HL-60 (cell line): Measurements from ENCODE around the gene LTA4H.

Source experiments
- DNase-seq, 2 experiments: peaks; one replicate each; pipeline ENCODE4 v3.0.0-alpha.2; 2010 to 2020; ENCODE audit warnings: low read depth in 1 of 2, low spot score in 1 of 2
- H3K27ac ChIP-seq: fragments of 250-450 bp; sonication (Bioruptor Pico); replicated peaks from 2 replicates; pipeline ENCODE4 v1.5.1; 2020; ENCODE audit warnings: mild to moderate bottlenecking, moderate library complexity
- H3K27me3 ChIP-seq: fragments of 250-450 bp; sonication (Bioruptor Pico); 2 replicates; pipeline ENCODE4 v1.5.1; 2021; ENCODE audit warnings: mild to moderate bottlenecking, moderate library complexity; ENCODE audit not compliant: insufficient read depth, poor library complexity, severe bottlenecking
- H3K4me3 ChIP-seq: replicated peaks from 2 replicates; pipeline ENCODE4 v1.5.1; 2011; ENCODE audit warnings: mild to moderate bottlenecking, control low read depth, low read length; ENCODE audit not compliant: insufficient read depth
- GABPA ChIP-seq: IDR thresholded peaks from 2 replicates; pipeline ENCODE4 v1.6.1; 2012; ENCODE audit warnings: low read depth
- POLR2AphosphoS5 ChIP-seq: IDR thresholded peaks from 2 replicates; pipeline ENCODE4 v1.6.1; 2012; ENCODE audit warnings: low read depth
- SPI1 ChIP-seq: IDR thresholded peaks from 2 replicates; pipeline ENCODE4 v1.6.1; 2012; ENCODE audit warnings: low read depth, mild to moderate bottlenecking, borderline replicate concordance
- TF ChIP-seq, protein P1 (sequence below): IDR thresholded peaks from 2 replicates; pipeline ENCODE4 v1.6.1; 2012; ENCODE audit warnings: low read depth; ENCODE audit not compliant: insufficient replicate concordance
- TF ChIP-seq, protein P2 (sequence below): IDR thresholded peaks from one replicate; pipeline ENCODE4 v1.5.1; 2011; ENCODE audit warnings: low read length, control low read depth, inconsistent platforms; ENCODE audit not compliant: insufficient read depth

Gene LTA4H

DNA sequence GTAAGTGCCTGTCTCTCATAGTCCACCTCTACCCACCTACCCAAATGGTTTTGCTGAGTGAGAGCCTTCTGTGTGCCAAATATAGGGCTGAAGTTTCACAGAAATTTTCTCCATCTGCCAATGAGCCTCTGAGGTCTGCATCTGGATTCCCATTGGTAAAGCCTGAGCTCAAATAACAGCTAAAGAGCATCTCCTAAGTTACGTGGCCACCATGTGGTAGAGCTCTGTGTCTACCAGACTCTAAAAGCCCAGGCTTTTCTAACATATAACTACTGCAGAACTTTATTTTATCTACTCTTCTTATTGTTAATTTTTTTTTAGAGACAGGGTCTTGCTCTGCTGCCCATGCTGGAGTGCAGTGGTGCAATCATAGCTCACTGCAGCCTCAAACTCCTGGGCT, 76.3 kb downstream of the LTA4H start:
- TF ChIP-seq GABPA (no peak), SPI1 (no peak), POLR2AphosphoS5 (no peak)
- TF ChIP-seq, protein P1, sequence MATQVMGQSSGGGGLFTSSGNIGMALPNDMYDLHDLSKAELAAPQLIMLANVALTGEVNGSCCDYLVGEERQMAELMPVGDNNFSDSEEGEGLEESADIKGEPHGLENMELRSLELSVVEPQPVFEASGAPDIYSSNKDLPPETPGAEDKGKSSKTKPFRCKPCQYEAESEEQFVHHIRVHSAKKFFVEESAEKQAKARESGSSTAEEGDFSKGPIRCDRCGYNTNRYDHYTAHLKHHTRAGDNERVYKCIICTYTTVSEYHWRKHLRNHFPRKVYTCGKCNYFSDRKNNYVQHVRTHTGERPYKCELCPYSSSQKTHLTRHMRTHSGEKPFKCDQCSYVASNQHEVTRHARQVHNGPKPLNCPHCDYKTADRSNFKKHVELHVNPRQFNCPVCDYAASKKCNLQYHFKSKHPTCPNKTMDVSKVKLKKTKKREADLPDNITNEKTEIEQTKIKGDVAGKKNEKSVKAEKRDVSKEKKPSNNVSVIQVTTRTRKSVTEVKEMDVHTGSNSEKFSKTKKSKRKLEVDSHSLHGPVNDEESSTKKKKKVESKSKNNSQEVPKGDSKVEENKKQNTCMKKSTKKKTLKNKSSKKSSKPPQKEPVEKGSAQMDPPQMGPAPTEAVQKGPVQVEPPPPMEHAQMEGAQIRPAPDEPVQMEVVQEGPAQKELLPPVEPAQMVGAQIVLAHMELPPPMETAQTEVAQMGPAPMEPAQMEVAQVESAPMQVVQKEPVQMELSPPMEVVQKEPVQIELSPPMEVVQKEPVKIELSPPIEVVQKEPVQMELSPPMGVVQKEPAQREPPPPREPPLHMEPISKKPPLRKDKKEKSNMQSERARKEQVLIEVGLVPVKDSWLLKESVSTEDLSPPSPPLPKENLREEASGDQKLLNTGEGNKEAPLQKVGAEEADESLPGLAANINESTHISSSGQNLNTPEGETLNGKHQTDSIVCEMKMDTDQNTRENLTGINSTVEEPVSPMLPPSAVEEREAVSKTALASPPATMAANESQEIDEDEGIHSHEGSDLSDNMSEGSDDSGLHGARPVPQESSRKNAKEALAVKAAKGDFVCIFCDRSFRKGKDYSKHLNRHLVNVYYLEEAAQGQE, result no peak
- TF ChIP-seq, protein P2, sequence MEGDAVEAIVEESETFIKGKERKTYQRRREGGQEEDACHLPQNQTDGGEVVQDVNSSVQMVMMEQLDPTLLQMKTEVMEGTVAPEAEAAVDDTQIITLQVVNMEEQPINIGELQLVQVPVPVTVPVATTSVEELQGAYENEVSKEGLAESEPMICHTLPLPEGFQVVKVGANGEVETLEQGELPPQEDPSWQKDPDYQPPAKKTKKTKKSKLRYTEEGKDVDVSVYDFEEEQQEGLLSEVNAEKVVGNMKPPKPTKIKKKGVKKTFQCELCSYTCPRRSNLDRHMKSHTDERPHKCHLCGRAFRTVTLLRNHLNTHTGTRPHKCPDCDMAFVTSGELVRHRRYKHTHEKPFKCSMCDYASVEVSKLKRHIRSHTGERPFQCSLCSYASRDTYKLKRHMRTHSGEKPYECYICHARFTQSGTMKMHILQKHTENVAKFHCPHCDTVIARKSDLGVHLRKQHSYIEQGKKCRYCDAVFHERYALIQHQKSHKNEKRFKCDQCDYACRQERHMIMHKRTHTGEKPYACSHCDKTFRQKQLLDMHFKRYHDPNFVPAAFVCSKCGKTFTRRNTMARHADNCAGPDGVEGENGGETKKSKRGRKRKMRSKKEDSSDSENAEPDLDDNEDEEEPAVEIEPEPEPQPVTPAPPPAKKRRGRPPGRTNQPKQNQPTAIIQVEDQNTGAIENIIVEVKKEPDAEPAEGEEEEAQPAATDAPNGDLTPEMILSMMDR, result no peak
- no peak for DNase-seq
- H3K4me3 ChIP-seq, result no peak overlapping the region
- H3K27me3 ChIP-seq, result no peaks in the 10 kb centered on the region
- H3K27ac ChIP-seq, result no peak overlapping the region

DNA sequence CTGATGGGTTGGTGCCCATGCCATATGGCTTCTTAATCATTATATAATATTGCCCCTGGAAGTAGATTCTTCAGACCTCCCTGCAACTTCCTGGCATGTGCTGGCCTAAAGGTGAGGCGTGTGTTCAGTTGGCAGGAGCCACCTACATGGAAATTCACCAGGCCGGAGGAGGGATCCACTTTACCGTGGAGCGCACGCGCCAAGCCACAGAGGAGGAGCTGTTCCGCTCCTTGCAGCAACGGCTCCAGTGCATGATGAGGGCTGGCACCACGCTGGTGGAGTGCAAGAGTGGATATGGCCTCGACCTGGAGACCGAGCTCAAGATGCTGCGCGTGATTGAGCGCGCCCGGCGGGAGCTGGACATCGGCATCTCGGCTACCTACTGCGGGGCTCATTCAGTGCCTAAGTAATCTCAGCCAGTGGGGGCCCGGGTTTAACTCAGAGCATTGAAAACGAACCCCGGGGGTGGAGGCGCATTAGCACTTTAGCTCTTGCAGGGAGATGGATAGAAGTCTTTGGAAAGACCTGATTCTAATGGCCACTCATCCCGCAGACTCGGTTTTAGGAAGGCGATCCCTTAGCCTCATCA, 78.7 kb downstream of the LTA4H start:
- no peak for DNase-seq
- Histone ChIP-seq H3K27ac (no peak overlapping the region), H3K27me3 (no peaks in the 10 kb centered on the region), H3K4me3 (no peak overlapping the region)
- TF ChIP-seq SPI1, result no peak

DNA sequence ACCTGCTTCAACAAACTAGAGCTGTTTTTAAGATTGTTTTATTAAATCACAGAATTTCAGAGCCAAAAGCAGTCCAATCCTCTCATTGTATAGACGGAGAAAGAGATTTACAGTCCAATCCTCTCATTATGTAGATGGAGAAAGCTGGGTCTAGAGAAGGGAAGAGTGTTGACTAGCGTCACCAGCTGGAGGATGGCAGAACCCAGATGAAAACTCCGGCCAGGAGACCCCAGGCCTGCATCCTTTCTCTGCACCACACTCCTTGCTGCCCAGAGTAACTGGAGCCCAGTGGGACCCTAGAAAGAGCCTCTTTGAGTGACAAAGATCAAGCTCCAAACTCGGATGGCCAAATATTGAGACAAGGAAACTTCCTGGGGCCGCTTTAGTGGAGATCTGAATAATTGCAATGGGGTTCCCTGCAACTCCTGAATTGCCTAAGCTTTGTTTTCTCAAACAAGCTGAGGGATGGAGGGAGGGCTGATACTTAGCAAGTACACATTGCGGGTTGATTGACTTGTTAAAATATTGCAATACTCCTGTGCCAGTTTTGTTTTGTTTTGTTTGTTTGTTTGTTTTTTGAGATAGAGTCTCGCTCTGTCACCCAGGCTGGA, 79.7 kb downstream of the LTA4H start:
- no peak overlapping the region for H3K4me3 ChIP-seq
- TF ChIP-seq POLR2AphosphoS5 (no peak), SPI1 (no peak), GABPA (no peak)
- TF ChIP-seq, protein P2, result no peak
- TF ChIP-seq, protein P1, result no peak
- no peak for DNase-seq
- H3K27me3 ChIP-seq, result no peaks in the 10 kb centered on the region
- H3K27ac ChIP-seq, result no peak overlapping the region

DNA sequence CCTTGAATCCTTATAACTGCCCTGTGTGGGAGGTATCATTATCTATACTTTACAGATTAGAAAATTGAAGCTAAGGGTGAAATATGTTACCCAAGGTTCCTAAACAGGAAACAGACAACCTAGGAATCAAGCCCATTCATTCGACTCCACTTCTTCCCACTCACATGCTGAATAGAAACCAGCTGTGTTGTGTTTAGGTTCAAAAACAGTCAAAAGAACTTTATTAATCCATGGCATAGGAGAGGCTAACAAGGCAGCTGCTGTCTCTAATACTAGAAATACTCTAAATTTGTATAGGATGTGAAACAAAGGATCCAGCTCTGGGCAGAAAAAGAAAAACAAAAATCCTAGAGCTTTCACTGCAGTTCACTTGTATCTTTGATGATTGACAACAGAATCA, 82.4 kb downstream of the LTA4H start:
- no peak for TF ChIP-seq POLR2AphosphoS5
- TF ChIP-seq, protein P1, result no peak
- TF ChIP-seq SPI1, result no peak
- TF ChIP-seq GABPA, result no peak
- TF ChIP-seq, protein P2, result no peak
- DNase-seq, result no peak
- no peak overlapping the region for H3K4me3 ChIP-seq
- no peaks in the 10 kb centered on the region for H3K27me3 ChIP-seq
- no peak overlapping the region for H3K27ac ChIP-seq
